GM12891 (cell line): ENCODE results near the gene SPIRE1.

Experiments
- POLR2A ChIP-seq: IDR thresholded peaks from 2 replicates; pipeline ENCODE4 v1.6.1; 2011; ENCODE audit warnings: low read depth, low read length, control low read depth
- TAF1 ChIP-seq: IDR thresholded peaks from 2 replicates; pipeline ENCODE4 v1.6.1; 2011; ENCODE audit warnings: low read depth, low read length, control low read depth

DNA sequence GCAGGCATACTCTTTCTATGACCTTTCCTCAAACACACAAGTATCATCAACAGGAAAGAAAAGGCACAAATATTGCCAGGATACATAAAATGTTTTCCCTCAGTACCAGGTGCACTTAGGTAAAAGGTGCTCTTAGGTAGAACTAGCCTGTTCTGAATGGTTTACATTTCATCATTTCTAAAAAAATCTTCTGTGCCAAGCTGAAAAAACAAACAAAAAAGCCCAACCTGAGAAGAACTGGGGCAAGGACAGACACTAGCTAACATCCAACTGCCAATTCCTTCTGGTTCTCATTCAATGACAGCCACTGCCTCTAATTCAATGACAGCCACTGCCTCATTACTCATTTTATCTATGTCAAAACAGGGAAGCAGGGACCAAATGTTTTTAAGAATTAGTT is 68.5 kb downstream of the SPIRE1 start:
- TF ChIP-seq POLR2A (no peak), TAF1 (no peak)
